TTC549 (cell line): ENCODE measurements around the gene REXO1.
A peak's percentile ranks its signal among the peaks of the same experiment; 100 is the strongest.
"Not testable (repeated sequence)": the region's sequence is repeated elsewhere in the genome, so short reads cannot be mapped to it uniquely, and the experiment has no call there.

Source experiments
- FAIRE-seq: peaks from 2 replicates; lab custom pipeline; 2012; peaks lifted over from hg19 to GRCh38; lab: Jason Lieb, UNC

The REXO1 gene, protein sequence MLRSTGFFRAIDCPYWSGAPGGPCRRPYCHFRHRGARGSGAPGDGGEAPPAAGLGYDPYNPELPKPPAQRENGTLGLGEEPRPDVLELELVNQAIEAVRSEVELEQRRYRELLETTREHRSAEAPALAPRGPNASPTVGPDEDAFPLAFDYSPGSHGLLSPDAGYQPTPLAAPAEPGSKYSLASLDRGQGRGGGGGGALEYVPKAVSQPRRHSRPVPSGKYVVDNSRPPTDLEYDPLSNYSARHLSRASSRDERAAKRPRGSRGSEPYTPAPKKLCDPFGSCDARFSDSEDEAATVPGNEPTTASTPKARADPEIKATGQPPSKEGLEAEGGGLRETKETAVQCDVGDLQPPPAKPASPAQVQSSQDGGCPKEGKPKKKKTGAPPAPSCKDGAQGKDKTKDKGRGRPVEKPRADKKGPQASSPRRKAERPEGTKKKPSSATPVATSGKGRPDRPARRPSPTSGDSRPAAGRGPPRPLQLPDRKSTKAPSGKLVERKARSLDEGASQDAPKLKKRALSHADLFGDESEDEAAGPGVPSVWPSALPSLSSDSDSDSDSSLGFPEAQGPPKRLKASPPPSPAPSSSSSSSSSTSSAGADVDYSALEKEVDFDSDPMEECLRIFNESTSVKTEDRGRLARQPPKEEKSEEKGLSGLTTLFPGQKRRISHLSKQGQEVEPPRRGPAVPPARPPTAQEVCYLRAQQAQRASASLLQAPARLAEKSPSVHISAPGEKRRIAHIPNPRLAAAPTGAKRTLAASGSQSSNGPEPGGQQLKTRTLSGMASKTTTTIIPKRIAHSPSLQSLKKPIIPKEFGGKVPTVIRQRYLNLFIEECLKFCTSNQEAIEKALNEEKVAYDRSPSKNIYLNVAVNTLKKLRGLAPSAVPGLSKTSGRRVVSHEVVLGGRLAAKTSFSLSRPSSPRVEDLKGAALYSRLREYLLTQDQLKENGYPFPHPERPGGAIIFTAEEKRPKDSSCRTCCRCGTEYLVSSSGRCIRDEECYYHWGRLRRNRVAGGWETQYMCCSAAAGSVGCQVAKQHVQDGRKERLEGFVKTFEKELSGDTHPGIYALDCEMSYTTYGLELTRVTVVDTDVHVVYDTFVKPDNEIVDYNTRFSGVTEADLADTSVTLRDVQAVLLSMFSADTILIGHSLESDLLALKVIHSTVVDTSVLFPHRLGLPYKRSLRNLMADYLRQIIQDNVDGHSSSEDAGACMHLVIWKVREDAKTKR

DNA sequence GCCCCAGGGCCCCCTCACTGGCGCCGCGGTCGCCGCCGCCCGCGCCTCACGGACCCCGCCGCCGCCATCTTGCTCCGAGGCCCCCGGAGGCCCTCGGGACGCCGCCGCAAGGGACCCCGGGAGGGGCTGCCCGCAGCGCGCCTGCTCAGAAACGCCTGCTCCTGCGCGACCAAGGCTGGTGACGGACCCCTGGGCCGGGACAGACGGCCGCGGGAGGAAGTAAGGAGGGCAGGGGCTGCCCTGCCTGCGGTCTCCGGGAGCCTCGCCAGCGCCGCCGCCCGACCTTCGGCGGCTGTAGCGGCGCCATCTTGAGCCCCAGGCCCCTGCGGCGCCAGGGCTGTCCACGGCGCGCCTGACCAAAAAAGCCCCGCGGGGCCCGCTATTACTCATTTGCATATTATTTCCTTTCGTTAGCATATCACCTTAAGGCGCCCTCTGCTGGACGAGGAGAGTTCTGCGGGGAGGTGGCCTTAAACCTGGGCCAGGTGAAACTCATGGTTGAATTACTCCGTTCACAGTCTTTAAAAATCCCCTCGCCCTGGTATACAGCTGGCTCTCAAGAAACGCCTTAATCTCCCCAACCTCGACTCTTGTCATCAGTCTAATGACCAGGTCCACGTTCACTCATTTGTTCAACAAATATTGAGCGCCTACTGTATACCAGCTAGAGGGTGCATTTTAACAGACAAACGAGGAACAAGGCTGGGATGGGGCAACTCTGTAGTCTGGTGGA lies at the start of gene REXO1:
TSS of gene REXO1 (minus strand) at position 85 of the 733 bp plus-strand sequence. CDS start 125 bp downstream, outside the sequence.
- peak; percentile 48 for FAIRE-seq

DNA sequence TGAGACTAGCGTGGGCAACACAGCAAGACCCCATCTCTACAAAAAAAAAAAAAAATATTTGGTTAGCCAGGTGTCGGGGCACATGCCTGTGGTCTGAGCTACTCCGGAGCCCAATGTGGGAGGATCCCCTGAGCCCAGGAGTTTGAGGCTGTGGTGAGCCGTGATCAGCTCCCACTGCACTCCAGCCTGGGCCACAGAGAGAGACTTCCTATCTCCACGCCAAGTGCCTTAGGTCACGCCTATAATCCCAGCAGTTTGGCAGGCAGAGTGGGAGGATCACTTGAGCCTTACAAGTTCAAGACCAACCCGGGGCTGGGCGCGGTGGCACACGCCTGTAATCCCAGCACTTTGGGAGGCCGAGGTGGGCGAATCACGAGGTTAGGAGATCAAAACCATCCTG lies 48.2 kb upstream of the REXO1 start:
- FAIRE-seq, result no peak

DNA sequence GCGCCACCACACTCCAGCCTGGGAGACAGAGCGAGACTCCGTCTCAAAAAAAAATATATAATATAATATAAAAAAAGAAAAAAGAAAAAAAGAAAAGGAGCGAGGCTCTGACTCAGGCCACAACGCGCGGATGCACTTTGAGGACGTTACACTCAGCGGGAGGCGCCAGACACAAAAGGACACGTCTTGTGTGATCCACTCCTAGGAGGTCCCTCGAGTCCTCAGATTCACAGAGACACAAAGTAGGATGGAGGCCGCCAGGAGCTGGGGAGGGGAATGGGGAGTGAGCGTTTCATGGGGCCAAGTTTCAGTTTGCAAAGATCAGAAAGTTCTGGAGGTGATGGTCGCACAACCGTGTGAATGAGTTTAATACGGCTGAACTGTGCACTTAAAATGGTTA lies 45.5 kb upstream of the REXO1 start:
- no peak for FAIRE-seq

DNA sequence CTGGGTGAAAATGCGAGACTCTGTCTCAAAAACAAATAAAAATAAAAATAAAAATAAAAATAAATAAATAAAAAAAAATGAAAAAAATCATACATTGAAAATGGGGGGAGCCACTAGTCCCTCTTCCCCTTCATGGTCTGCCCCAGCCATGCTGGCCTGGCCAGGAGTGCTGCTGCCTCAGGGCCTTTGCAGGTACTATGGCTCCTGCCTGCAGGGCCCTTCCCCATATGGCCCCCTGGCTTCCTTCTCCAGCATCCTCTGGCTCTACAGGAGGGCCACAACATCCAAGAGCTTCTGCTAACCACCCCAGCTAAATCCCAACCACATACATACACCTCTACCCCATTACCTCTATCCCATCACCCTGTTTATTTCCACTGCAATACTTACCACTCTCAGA lies 41.6 kb upstream of the REXO1 start:
- FAIRE-seq, result no peak

DNA sequence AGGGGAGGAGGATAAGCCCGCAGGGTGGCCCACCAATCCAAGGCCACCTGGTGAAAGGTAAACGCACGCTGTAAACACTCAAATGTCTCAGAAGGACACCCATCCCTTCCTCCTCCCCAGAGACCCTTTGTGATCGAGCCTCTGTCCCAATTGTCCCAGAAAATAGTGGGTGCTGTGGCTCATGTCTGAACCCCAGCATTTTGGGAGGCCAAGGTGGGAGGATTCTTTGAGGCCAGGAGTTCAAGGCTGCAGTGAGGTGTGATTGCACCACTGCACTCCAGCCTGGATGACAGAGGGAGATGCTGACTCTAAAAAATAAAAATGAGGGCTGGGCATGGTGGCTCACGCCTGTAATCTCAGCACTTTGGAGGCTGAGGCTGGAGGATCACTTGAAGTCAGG lies 40.1 kb upstream of the REXO1 start:
- FAIRE-seq, result no peak

DNA sequence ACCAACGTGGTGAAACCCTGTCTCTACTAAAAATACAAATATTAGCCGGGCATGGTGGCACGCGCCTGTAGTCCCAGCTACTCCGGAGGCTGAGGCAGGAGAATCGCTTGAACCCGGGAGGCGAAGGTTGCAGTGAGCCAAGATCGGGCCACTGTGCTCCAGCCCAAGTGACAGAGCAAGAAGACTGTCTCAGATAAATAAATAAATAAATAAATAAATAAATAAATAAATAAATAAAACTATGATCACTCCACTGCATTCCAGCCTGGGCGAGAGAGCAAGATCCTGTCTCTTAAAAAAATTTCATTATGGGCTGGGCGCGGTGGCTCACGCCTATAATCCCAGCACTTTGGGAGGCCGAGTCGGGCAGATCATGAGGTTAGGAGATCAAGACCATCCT lies 38.1 kb upstream of the REXO1 start:
- not testable (repeated sequence) for FAIRE-seq

DNA sequence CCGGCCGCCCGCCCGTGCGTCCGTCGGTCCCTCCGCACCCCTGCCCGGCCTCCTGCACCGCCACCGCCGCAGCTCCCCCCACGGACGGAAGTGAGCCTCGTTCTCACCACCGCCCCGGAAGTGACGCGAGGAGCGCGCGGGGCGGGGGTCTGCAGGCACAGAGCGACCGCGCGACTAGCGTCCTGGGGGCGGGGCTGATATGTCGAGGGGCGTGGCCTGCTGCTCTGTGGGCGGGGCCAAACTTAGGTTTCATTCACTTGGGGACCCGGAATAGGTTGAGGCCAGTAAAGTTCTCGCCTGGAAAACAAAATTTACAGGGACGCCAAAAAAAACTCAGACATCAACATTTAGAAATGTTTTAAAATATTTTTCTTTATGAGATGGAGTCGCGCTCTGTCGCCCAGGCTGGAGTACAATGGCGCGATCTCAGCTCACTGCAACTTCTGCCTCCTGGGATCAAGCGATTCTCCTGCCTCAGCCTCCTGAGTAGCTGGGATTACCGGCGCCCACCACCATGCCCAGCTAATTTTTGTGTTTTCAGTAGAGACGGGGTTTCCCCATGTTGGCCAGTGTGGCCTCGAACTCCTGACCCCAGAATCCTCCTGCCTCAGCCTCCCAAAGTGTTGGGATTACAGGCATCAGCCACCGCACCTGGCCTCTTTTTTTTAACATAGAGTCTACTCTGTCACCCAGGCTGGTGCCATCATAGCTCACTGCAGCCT lies 37.3 kb upstream of the REXO1 start, which contains the start of gene ABHD17A:
TSS of gene ABHD17A (minus strand) at position 99 of the 722 bp plus-strand sequence. CDS start 3,930 bp downstream, outside the sequence.
- peak; percentile 89 for FAIRE-seq

DNA sequence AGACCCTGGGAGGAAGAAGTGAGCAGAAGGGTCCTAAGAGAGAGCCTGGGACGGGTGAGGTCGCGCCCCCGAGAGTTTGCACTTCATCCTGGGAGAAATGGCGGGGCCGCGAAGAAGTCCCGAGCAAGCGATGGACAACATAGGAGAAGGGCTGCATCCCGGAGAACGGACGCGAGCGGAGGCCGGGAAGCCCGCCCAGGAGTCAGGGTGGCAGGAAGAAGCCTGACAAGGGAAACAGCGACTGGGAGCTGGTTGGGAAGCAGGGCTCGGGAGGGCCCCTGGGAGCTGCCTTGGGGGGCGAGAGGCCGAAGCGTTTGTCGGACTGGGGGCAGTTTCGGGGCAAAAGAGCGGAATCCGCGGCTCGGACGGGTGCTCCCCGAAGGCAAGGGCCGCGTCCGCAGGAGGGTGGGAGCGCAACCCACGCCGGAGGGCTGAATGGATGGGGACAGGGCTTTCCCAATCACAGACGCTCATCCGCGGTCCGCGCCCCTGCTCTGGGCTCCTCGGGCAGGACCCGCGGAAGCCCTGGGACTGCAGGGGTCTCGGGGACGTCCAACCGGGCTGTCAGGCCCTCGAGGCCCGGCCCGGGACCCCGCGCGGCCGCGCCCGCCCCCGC lies 36.5 kb upstream of the REXO1 start:
- no peak for FAIRE-seq

DNA sequence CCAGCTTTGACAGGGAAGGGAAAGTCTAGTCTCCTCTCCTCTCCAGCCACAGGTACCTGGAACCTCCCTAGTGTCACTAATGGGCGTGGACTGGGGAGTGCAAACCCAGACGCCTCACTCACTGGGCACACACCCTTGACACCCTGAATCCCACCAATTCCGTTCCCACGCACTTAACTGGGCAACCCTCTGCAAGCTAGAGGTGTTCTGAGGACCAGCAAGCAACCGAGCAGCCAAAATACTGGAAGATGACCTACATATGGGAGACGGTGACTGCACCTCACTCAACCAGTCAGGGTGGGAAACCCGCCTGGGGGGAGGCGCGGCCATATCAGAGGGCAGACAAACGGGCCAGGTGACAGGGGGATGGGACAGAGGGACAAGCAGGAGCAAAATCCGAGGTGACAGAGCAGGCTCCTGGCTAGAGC lies 36.0 kb upstream of the REXO1 start:
- no peak for FAIRE-seq

DNA sequence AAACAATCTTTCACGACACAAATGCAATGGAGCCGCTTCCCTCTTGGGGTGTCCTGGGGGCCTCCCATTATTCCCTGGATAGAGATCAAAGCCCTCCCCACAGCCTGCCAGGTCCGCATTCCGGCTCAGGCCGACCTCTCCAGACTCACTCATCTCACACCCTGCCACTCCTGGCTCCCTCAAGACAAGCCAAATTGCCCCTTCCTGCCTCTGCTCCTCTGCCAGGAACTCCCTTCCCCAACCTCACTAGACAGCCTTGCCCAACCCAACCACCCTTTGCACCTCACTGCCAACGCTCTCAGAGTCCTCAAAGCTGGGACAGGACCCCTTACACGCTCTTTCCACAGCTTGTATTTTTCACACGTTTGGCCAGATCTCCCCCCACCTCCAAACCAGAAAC lies 35.5 kb upstream of the REXO1 start:
- FAIRE-seq, result no peak

DNA sequence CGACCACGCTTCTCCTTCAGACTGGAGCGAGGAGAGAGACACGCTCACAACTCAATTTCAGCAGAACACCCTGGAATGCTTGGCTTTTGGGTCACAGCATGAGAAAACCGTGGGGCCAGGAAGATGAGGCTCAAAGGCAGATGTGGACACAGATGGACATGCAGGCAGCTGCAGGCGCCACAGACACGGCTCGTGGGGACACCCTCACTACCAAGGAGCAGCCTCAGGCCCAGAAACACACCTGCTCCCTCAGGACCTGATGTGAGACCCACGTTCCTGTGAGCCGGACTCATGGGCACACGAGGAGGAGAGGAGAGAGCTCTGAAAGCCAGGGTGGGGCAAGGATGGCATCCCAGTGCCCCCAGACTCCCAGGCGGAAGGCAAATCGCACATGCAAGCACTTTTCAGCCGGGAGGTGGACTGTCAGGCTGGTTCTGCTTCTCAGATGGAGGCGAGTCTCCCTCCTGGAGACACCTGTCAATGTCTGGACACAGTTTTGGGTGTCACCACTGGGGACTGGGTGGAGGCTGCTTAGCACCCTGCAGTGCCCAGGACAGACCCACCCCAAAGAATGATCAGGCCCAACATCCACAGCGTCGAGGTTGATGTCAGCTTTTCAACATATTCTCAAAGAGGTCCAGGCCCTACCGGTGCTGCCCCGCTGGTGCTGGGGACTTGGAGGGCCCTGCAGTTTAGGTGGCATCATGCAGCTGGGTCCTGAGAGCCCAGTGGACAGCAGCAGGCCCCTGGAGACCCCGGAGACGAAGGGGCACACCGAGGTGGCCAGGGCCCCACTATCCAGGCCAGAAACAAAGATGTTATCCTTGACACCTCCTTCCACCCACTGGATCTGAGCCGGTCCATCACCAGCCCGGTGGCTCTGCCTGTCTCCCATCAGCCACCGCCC lies 34.8 kb upstream of the REXO1 start:
- no peak for FAIRE-seq

DNA sequence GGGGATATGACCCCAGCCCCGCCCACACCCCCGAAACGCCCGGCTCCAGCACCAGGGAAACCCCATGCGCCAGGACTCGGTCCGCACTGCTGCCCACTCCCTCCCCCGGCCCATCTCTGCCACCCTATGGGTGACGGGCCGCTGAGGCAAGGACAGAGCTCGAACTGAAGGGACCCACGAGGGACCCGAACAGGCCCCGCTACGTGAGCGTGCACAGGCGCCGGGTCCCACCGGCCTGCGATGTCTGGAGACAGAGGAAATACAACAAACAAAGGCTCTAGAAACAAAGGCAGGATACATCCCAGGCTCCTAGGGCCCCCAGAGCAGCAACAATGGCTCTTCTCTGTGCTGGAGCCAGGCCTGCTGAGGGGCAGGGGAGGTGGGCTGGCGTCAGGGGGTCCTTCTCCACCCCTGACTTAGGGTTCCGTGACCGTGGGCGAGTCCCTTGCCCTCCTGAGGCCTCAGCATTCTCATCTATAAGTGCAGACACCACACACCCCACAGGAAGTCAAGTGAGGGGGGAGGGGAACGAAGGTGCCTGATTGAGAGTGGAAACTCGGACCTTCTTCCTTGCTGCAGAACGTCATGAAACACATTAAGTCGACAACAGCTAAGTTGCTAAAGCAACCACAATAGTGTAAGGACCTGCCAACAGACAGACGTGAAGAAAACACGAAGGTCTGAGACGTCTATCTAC lies 34.0 kb upstream of the REXO1 start:
- FAIRE-seq, result no peak

DNA sequence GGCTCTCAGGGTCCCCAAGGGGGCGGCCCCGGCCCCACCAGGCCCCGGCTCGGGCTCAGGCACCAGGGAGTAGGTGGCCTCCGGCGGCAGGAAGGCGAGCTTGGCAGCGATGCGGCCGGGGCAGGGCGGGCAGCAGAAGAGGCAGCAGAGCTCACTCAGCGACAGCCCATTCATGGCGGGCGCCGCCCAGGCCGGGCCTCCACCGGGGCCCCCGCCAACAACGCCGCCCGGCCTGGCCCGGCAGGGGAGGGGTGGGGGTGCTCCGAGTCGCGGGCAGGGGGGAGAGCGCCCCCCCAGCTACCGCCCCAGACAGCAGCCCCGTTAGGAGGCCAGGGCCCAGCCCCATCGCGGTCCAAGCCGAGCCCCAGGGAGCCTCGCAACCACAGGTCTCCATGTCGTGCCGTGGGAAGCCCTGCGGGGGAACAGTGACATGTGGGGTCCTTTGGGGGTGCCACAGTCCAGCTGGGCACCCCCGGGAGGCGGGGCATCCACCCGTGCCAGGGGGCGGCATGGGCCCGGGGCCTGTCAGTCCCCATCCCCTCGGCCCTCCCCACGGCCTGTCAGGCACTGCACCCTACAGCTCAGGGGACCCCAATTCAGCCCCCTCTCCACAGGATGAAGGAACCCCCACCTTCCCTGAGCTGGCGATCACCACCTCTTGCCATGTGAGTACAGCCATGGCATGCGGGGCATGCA lies 33.3 kb upstream of the REXO1 start:
- not testable (repeated sequence) for FAIRE-seq

DNA sequence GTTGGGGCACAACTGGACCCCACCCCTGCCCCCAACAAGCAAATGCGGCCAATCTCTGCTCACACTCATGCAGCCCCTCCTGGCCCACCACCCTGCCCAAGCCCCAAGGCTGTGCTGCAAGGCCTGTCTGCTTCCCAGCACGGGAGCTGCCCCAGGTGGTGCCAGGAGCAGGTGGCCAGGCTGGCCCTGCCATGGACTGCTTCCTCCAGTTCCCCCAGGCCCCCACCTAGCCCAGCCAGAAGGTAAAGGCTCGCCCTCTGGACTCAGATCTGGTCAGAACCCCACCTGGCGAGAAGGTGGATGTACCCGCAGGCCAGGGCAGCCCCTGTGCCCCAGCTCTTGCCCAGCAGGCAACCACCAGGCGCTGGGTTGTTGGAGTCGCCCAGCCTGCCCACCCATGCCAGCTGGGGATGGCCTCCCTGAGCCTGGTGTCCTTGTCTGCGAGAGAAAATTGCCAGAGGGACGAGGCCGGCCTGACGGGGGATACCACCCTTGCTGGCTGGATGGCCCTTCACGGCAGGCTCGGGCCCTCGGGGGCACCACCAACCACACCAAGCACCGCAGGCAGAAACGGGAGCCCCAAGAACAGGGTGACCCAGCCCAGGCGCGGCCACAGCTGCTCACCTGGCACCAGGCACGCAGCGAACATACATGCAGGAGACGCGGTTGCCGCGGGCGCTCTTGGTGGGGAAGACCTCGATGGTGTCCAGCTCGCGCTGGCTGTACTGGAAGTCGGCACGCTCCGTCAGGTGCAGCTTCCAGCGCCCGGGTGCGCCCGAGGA lies 32.5 kb upstream of the REXO1 start:
- FAIRE-seq, result no peak

DNA sequence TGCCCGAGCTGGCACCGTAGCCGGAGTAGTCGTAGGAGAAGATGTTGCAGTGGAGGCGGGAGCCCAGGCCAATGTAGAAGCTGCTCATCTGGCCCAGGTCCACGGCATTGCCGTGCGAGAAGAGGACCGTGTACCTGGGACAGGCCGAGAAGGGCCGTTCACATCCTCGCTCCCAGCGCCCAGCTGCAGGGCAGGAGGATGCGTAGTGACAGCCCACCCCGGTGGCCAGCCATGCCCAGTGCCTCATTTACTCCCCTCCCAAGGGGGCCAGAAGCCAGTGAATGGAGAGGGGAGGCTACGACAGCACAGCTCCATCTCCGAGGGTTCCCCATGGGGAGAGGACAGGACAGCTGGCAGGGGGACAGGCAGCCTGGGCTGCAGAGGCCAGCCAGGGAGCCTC lies 31.7 kb upstream of the REXO1 start:
- FAIRE-seq, result not testable (repeated sequence)

DNA sequence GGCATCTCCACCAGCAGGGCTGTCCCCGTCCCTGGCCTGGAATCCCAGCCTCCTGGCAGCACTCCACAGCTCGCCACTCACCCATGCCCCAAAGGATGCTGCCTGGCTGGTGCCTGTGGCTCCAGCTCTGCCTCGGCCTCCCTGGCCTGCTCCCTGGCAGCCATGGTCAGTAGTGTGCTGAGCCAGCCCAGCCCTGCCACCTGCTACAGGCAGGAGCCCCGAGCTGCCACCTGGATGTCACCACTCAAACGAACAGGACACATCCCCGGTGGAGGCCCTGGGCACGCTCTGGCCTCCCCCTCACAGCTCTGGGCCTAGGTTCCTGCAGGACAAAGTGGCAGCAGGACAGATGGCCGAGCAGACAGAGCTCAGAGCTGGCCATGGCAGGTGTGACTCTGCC lies 30.3 kb upstream of the REXO1 start:
- not testable (repeated sequence) for FAIRE-seq

DNA sequence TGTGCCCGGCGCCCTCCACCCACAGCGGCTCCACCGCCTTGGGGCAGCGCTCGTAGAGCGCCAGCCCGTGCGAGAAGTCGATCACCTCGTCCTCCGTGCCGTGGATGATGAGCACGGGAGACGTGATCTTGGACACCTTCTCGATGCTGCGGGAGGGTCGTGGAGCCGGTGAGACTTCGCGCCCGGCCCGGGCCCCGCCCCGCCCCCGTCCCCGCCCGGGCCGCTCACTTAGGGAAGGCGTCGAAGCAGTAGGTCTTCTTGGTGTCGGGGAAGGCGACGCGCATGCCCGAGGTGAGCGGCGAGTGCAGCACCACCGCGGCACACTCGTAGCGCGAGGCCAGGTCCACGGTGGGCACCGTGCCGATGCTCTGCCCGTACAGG lies 29.0 kb upstream of the REXO1 start:
- not testable (repeated sequence) for FAIRE-seq
